Trophoblast cell (in vitro differentiated cells and primary cell): ENCODE results near the gene RCOR1.
A peak's percentile ranks its signal among the peaks of the same experiment; 100 is the strongest.

Source experiments
- DNase-seq, 2 donors: peaks; one replicate each; pipeline ENCODE4 v3.0.0-alpha.2; 2016
- H2AFZ ChIP-seq: 2 replicates; pipeline ENCODE4 v1.6.1; 2013; ENCODE audit warnings: low read length, moderate library complexity, mild to moderate bottlenecking; ENCODE audit not compliant: insufficient read depth, poor library complexity
- H2AK5ac ChIP-seq: 2 replicates; pipeline ENCODE4 v1.6.1; 2013; ENCODE audit warnings: mild to moderate bottlenecking, low read length
- H2BK120ac ChIP-seq: 2 replicates; pipeline ENCODE4 v1.6.1; 2013; ENCODE audit warnings: low read length, mild to moderate bottlenecking, moderate library complexity; ENCODE audit not compliant: insufficient read depth, poor library complexity
- H2BK12ac ChIP-seq: 2 replicates; pipeline ENCODE4 v1.6.1; 2013; ENCODE audit warnings: mild to moderate bottlenecking, low read length, moderate library complexity
- H2BK5ac ChIP-seq: 2 replicates; pipeline ENCODE4 v1.6.1; 2013; ENCODE audit warnings: low read length, low read depth, moderate library complexity, mild to moderate bottlenecking; ENCODE audit not compliant: poor library complexity
- H3K14ac ChIP-seq: 2 replicates; pipeline ENCODE4 v1.6.1; 2013; ENCODE audit warnings: mild to moderate bottlenecking, low read length
- H3K18ac ChIP-seq: 2 replicates; pipeline ENCODE4 v1.6.1; 2013; ENCODE audit warnings: mild to moderate bottlenecking, low read length
- H3K23ac ChIP-seq: 2 replicates; pipeline ENCODE4 v1.6.1; 2013; ENCODE audit warnings: low read length
- H3K27ac ChIP-seq: 2 replicates; pipeline ENCODE4 v1.5.1; 2013; ENCODE audit warnings: low read depth, mild to moderate bottlenecking, inconsistent platforms, low read length, moderate library complexity
- H3K27me3 ChIP-seq: 2 replicates; pipeline ENCODE4 v1.6.1; 2013; ENCODE audit warnings: inconsistent platforms, mild to moderate bottlenecking, low read length, moderate library complexity; ENCODE audit not compliant: insufficient read depth
- H3K36me3 ChIP-seq, 2 experiments: 1 replicate in 1 of 2; 2 replicates in 1 of 2; pipeline ENCODE4 v1.6.1; 2013; ENCODE audit warnings: low read length in 2 of 2, mild to moderate bottlenecking in 2 of 2, moderate library complexity in 1 of 2; ENCODE audit not compliant: insufficient read depth in 2 of 2, control insufficient read depth in 1 of 2
- H3K4ac ChIP-seq: 2 replicates; pipeline ENCODE4 v1.6.1; 2013; ENCODE audit warnings: low read depth, mild to moderate bottlenecking, low read length, moderate library complexity
- H3K4me1 ChIP-seq, 2 experiments: 1 replicate in 1 of 2; 2 replicates in 1 of 2; pipeline ENCODE4 v1.6.1; 2013; ENCODE audit warnings: low read length in 2 of 2, mild to moderate bottlenecking in 2 of 2, moderate library complexity in 1 of 2; ENCODE audit not compliant: insufficient read depth in 2 of 2, control insufficient read depth in 1 of 2
- H3K4me2 ChIP-seq: 2 replicates; pipeline ENCODE4 v1.6.1; 2013; ENCODE audit warnings: inconsistent platforms, mild to moderate bottlenecking, low read length, moderate library complexity
- H3K4me3 ChIP-seq: 2 replicates; pipeline ENCODE4 v1.5.1; 2013; ENCODE audit warnings: mild to moderate bottlenecking, low read depth, low read length, inconsistent platforms
- H3K79me1 ChIP-seq: one replicate; pipeline ENCODE4 v1.6.1; 2013; ENCODE audit warnings: low read length
- H3K79me2 ChIP-seq: 2 replicates; pipeline ENCODE4 v1.6.1; 2013; ENCODE audit warnings: low read length, mild to moderate bottlenecking; ENCODE audit not compliant: control insufficient read depth, insufficient read depth, poor library complexity
- H3K9ac ChIP-seq: 2 replicates; pipeline ENCODE4 v1.6.1; 2013; ENCODE audit warnings: mild to moderate bottlenecking, low read length
- H3K9me3 ChIP-seq: 2 replicates; pipeline ENCODE4 v1.6.1; 2013; ENCODE audit warnings: low read depth, mild to moderate bottlenecking, control low read depth, inconsistent platforms, low read length; ENCODE audit not compliant: insufficient read depth
- H4K12ac ChIP-seq: 2 replicates; pipeline ENCODE4 v1.6.1; 2013; ENCODE audit warnings: low read depth, mild to moderate bottlenecking, low read length, moderate library complexity
- H4K8ac ChIP-seq: 2 replicates; pipeline ENCODE4 v1.6.1; 2013; ENCODE audit warnings: low read depth, mild to moderate bottlenecking, low read length, moderate library complexity
- H4K91ac ChIP-seq: one replicate; pipeline ENCODE4 v1.6.1; 2013; ENCODE audit warnings: low read depth, mild to moderate bottlenecking, low read length, moderate library complexity
- WGBS: extraction: QIAGEN DNeasy Blood & Tissue Kit; methylation state at CpG from one replicate; pipeline ENCODE4 v1.1.7; 2013; ENCODE audit warnings: missing lambda C conversion rate; ENCODE audit not compliant: insufficient read length, insufficient coverage; ENCODE audit errors: extremely low coverage; 5-methylcytosine and 5-hydroxymethylcytosine counted together

The RCOR1 gene

DNA sequence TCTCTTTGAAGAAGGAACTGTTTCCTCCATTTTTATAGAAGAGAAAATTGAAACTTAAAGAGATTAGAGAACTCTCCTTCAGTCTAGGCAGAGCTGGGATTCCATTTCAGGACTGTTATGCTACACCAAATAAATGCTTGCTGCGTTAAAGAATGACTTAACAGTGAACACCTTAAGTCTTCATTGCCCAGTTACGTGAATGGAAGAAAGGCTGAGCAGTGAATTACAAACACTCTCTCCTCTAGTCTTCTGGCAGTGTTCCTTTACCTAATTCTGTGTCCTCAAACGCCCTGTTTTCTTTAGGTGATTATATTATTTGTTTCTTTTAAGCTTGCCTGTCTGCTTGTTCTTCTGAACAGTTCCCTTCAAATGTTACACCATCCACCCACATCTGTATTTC lies 59.7 kb downstream of the RCOR1 start:
- Histone ChIP-seq H3K9ac (no peak overlapping the region), H3K4me2 (no peak overlapping the region), H2AFZ (no peak overlapping the region), H3K23ac (no peak overlapping the region), H2BK5ac (no peak overlapping the region), H3K18ac (no peak overlapping the region), H2BK120ac (no peak overlapping the region), H3K4ac (no peak overlapping the region), H4K8ac (no peak overlapping the region), H3K4me1 (peaks cover 17 to 18% of the 10 kb centered on the region in 2 experiments), H3K36me3 (no peaks in the 10 kb centered on the region), H3K27ac (no peak overlapping the region), H2AK5ac (no peak overlapping the region), H4K12ac (no peak overlapping the region), H4K91ac (no peak overlapping the region), H3K79me1 (peaks cover 3% of the 10 kb centered on the region), H2BK12ac (no peak overlapping the region), H3K14ac (no peak overlapping the region), H3K27me3 (no peaks in the 10 kb centered on the region), H3K79me2 (peaks cover 18% of the 10 kb centered on the region), H3K9me3 (peaks cover 2% of the 10 kb centered on the region), H3K4me3 (no peak overlapping the region)
- WGBS, result no CpG with 5 or more reads among the region's 3 CpGs
- no peak for DNase-seq

DNA sequence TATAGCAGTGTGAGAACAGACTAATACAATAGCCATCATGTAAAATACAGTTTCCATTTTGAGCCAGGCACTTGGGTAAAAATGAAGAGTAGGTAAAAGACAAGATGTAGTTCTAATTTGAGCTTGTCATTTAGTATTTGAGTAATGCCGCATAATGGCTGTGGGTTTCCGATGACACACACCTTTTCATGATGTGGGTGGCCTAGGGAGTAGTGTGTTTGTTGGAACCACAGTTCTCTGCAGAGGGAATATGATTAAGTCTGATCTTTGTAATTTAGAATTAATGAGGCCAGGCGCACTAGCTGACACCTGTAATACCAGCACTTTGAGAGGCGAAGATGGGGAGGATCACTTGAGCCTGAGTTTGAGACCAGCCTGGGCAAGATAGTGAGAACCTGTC lies 61.8 kb downstream of the RCOR1 start:
- Histone ChIP-seq H2AFZ (no peak overlapping the region), H4K91ac (no peak overlapping the region), H3K36me3 (no peaks in the 10 kb centered on the region), H4K12ac (no peak overlapping the region), H3K27me3 (no peaks in the 10 kb centered on the region), H4K8ac (no peak overlapping the region), H3K79me1 (peaks cover 3% of the 10 kb centered on the region), H3K4me2 (no peak overlapping the region), H3K9ac (no peak overlapping the region), H3K27ac (peak overlapping the region; percentile 27), H3K23ac (no peak overlapping the region), H3K79me2 (peaks cover 20% of the 10 kb centered on the region), H3K18ac (no peak overlapping the region), H3K4ac (no peak overlapping the region), H3K9me3 (peaks cover 2% of the 10 kb centered on the region), H3K4me1 (peaks cover 11 to 16% of the 10 kb centered on the region in 2 experiments), H3K4me3 (no peak overlapping the region), H2BK5ac (no peak overlapping the region), H2BK120ac (no peak overlapping the region), H2BK12ac (no peak overlapping the region), H3K14ac (no peak overlapping the region), H2AK5ac (no peak overlapping the region)
- WGBS, result no CpG with 5 or more reads among the region's 4 CpGs
- peak; percentile 62 to 68 for DNase-seq

DNA sequence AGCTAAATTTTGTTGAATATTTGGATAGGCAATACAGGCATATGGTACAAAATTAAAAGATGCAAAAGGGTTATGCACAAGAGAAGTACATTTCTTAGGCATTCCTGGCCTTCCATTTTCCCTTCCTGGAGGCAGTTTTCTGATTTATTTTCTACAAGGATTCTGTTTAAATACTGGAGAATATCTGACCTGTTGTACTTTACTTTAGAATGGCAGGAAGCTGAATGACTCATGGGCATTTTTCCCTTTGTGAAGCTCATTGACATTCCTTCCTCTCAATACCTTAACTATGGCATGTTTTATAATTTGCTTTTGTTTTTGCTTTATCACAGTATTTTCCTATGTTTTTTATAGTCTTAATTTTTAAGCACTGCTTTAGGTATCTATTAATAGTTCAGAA lies 62.7 kb downstream of the RCOR1 start:
- no peak overlapping the region for H3K4me2 ChIP-seq
- no peaks in the 10 kb centered on the region for H3K36me3 ChIP-seq
- H3K14ac ChIP-seq, result no peak overlapping the region
- no peaks in the 10 kb centered on the region for H3K27me3 ChIP-seq
- peaks cover 20% of the 10 kb centered on the region for H3K79me2 ChIP-seq
- peaks cover 2% of the 10 kb centered on the region for H3K9me3 ChIP-seq
- H2AK5ac ChIP-seq, result no peak overlapping the region
- peak overlapping the region; percentile 86 for H3K27ac ChIP-seq
- no peak overlapping the region for H3K18ac ChIP-seq
- no peak overlapping the region for H3K4ac ChIP-seq
- peak; percentile 68 to 91 for DNase-seq
- H2BK120ac ChIP-seq, result no peak overlapping the region
- no peak overlapping the region for H4K12ac ChIP-seq
- no peak overlapping the region for H3K9ac ChIP-seq
- H4K8ac ChIP-seq, result no peak overlapping the region
- peaks cover 9 to 14% of the 10 kb centered on the region in 2 experiments for H3K4me1 ChIP-seq
- no peak overlapping the region for H4K91ac ChIP-seq
- no peak overlapping the region for H2BK5ac ChIP-seq
- no peak overlapping the region for H3K4me3 ChIP-seq
- H2AFZ ChIP-seq, result no peak overlapping the region
- H3K23ac ChIP-seq, result no peak overlapping the region
- no peak overlapping the region for H2BK12ac ChIP-seq
- H3K79me1 ChIP-seq, result peaks cover 3% of the 10 kb centered on the region

- no peak overlapping the region for H3K9ac ChIP-seq
- no peak overlapping the region for H3K4me3 ChIP-seq
- no peak overlapping the region for H3K4me2 ChIP-seq
- no peak overlapping the region for H4K12ac ChIP-seq
- H3K4ac ChIP-seq, result peak overlapping the region; percentile 92
- peaks cover 1% of the 10 kb centered on the region for H3K79me1 ChIP-seq
- H3K4me1 ChIP-seq, result peaks cover 16 to 19% of the 10 kb centered on the region in 2 experiments
- H3K27me3 ChIP-seq, result no peaks in the 10 kb centered on the region
- H2AFZ ChIP-seq, result no peak overlapping the region
- H2BK120ac ChIP-seq, result no peak overlapping the region
- H2BK5ac ChIP-seq, result no peak overlapping the region
- H3K18ac ChIP-seq, result no peak overlapping the region
- peaks cover 23% of the 10 kb centered on the region for H3K79me2 ChIP-seq
- H4K91ac ChIP-seq, result no peak overlapping the region
- no peak for DNase-seq
- WGBS, result no CpG with 5 or more reads among the region's 4 CpGs
- H2AK5ac ChIP-seq, result no peak overlapping the region
- H4K8ac ChIP-seq, result no peak overlapping the region
- H3K14ac ChIP-seq, result no peak overlapping the region
- no peak overlapping the region for H3K23ac ChIP-seq
- H3K9me3 ChIP-seq, result no peaks in the 10 kb centered on the region
- H3K27ac ChIP-seq, result no peak overlapping the region
- H3K36me3 ChIP-seq, result no peaks in the 10 kb centered on the region
- no peak overlapping the region for H2BK12ac ChIP-seq
These were observed 67.3 kb downstream of the RCOR1 start for GRCh38 chr14:102659797-102660196.
